HG03432 (cell line): ENCODE results near the gene ALDH1L1.
A peak's percentile ranks its signal among the peaks of the same experiment; 100 is the strongest.

Experiments
- ATAC-seq: cut with Tn5 transposase; IDR thresholded peaks from one replicate; pipeline ENCODE4 v1.9.1; 2021; ENCODE audit warnings: mild to moderate bottlenecking, moderate library complexity; ENCODE audit not compliant: unreplicated experiment

The ALDH1L1 gene

DNA sequence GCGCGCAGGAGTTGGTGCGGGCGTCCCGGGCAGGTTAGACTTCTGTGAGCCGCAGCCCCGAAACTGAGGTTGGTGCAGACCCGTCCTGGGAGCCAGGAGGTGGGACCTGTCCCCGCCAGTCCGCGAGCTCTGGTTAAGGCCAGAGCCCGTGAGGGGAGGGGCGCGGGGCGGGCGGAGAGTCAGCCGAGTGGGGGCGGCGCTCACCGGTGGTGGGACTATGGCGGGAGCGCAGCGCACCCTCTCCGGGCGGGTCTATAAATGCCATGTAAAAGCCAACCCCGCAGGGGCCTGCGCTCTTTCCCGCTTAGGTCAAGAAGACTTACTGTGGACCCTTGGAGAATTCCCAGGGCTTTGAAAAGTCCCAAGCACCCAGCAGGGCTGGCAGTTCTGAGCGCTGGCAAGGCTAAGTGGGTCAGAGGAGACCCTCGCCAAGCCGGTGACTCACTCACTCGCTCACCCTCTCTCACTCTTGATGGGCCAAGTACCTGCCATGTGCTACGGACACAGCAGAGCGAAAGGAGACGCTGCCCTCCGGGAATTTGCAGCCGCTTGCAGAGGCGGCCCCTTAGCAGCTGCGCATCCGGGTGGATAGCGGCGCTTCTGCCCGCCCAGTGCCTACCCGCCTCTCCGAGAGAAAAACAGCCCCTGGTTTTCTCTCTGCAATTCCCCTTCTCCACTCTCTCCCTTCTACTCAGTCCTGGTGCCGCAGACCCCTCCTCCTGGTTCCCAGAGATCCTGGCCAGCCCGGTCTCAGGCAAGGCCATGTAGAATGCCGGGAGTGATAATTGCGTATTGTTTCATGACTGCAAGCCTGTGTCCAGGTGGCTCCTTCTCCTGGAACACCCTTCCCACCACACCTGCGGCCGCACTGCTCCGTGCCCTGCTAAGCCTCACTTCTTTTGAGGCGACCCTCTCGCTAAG lies at the start of gene ALDH1L1:
TSS of gene ALDH1L1 (minus strand) at position 110 of the 921 bp plus-strand sequence. CDS start 19,607 bp downstream, outside the sequence.
- ATAC-seq = no peak

DNA sequence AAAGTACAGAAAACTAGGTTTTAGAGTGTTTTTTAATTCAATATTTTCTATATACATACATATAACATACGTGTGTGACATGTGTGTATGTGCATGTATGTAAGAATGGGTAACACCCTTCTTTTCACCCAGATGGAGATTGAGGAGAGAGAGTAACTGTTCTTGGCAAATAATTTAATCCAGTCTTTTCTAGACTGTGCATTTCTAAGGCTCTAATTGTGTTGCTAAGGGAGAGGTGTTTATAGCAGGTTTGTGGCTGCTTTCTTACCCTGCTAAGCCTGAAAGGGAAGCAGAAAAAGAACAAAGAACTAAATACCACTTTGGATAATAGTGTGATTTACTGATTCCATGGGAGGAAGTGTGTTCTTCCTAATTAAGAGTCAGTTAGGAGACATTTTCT lies 46.0 kb upstream of the ALDH1L1 start:
- no peak for ATAC-seq

DNA sequence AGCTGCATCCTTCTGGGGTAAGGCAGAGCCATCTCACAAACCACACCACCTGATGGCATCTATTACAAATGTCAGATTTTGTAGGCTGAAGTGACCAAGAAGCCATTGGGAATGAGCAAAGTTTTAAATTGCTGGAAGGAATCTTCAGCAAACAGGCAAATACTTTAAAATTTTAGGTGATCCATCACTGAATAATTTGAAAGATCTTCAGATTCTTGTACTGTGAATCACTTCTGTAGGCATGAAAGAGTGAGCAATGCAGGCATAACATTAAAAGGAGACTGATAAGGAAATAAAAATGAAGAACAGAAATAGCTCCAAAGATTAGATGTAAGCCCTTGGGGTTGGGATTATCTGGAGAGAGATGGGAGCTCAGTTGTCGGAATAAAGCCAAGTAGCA lies 36.0 kb upstream of the ALDH1L1 start:
- ATAC-seq = no peak

DNA sequence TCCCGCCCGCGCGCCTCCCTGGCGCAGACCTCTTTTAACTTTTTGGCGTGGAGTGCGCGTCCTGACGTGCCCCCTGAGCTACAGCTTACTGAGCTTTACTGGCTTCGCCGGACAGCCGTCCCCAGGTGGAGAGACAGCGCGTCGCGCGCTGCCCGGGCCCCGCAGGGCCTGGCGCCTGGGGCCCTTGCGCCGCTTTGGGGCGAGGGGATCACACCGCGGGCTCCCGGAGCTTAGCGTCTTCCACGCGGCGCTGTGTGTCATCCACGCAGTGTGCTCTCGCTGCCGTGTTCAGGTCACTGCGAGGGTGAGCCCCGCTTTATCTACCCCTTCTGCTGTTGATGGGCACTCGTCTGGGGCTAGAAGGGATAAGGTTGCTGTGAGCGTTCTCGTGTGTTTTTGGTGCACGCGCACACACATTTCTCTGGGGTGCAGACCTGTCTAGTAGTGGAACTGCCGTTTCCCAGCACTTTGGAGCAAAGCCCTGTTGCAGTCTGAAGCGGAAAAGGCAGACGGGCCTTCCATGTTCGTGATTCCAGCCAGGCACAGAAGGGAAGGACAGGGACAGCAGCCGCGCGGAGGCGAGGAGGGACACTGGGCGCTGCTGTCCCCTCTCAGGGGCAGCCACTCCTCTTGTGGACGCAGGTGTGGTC lies 33.1 kb upstream of the ALDH1L1 start:
- ATAC-seq = no peak

DNA sequence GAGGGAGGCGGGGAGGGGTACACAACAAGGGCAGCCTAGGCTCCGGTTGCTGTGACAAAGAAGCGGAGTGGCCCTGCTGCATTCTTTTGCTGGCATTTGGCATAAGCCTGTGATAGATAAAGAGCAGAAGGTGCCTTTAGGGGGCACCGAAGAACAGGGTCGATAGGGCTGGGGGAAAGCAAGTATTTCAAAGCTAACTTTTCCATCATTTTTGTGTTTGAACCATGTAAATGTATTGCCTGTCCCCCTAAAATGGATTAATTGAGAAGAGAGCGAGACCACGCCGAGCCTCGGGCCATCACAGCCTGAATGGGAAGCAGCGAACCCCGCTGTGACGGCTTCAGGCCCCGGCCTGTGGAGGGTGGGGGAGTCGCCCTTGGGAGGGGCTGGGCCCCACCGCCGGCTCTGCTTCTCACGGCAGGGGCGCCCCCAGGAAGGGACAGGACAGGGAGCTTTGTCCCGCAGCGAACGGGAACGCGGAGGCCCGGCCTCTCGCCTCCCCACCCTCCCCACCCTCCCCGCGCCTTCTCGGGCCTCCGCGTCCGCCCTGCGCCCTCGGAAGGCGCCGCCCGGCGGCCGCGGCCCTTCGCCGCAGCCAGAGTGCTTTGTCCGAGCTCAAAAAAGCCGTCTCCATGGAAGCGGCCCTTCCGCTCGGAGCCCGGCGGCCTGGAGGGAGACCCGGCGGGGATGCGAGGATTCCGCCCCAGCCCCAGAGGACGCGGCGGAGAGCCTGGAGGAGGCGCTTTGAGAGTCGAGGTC lies 32.4 kb upstream of the ALDH1L1 start:
- no peak for ATAC-seq

DNA sequence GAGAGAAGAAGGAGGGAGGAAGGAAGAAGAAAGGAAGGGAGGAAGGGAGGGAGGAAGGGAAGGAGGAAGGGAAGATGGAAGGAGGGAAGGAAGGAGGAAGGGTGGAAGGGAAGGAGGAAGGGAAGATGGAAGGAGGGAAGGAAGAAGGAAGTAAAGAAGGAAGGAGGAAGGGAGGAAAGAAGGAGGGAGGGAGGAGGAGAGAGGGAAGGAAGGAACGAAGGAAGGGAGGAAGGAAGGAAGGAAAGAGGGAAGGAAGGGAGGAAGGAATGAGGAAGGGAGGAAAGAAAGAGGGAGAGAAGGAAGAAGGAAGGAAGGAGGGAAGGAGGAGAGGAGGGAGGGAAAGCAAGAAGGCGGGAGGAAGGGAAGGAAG lies 31.8 kb upstream of the ALDH1L1 start:
- no peak for ATAC-seq

DNA sequence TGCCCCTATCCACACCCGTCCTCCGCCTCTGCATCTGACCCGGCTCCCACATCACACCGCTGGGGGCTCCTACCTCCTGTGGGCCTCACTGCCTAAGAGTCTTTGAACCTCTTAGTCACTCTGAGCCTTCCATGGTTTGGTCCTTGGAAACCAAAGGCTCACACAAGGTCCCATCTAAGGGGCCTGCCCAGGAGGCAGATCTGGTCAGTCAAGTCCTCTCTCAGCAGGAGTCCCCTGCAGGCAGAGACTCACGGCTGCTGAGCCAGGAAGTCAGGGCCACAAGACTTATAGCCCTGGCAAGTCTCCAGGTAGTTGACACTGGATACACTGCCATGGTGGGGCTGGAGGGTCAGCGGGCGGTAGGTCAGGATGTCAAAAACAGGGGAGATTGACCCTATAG lies 31.2 kb upstream of the ALDH1L1 start:
- ATAC-seq = no peak

DNA sequence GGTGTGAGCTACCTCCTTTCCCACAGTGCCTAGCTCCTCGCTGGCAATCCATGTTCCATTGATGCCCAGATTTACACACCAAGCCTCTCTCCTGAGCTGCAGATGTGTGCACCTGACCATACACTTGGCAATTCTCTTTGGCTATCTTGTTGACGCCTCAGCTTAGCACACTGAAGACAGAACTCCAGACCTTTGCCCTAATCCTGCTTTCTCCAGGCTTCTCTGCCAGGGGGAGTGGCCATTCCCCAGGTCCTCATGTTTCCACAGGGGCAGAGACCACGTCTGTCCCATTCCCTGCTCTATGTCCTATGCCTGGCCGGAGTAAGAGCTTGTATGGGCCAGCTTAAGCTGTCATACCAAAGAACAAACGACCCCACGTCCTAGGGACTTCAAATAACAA lies 30.2 kb upstream of the ALDH1L1 start:
- no peak for ATAC-seq

DNA sequence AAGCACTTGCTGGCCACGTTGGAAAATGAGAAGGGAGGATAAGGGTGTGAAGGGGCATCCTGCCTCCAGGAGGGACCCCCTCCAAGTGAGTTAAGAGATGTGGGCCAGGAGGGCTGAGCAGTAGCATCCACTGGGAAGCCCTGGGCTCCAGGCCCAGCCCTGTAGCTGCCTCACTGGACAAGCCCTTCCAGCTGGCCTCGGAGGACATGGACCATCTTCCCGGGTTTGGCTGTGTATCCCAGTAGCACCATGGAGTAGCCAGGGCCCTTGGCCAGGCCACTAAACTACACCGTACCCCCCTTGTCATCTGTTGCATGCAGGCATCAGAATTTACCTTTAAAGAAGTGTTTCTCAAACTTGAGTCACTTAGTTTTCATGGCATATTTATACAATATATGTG lies 29.4 kb upstream of the ALDH1L1 start:
- no peak for ATAC-seq

DNA sequence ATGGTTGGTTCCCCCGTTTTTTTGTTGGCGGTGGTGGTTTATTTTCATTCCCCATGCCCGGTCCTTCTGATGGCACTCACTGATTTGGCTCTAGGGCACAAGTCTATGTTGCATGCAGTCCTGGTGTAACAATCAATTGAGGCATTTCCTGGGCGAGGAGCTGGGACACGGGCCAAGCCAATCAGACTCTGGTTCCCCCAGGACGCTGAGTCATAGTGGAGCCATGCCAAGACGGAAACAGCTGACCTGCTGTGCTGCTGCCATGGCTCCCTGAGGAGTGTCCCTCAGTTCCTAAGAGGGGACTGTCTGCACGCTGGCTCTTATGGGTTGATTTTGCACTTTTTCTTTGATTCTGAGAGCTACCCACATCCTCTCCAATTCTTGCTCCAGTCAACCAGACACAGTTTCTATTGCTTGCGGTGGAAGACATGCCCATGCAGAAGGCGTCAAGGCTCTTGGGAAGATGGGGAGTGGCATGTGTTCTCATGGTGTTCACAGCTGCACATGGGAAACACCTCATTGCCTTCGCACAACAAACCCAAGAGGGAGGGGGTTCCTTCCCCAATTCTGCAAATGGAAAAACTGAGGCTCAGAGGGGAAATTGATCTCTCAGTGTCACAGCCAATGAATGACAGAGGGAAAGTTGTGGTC lies 28.3 kb upstream of the ALDH1L1 start:
- no peak for ATAC-seq

DNA sequence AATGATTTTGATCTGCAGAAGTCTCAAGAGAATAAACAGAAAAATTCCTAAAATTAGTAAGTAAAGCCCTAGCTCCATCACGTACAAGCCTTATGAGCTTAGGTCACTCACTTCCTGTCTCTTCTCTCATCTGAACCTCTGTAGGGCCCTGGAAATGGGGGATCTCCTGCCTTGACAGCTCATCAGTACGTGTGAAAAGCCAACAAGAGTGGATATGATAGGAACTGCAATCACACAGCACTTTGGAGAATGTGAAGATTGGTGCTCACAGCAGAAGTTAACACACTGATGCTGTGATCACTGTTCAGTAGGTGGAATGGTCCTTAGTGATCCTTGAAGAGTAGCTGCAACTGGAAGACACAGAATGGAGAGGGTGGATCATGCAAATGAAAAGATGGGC lies 27.8 kb upstream of the ALDH1L1 start:
- ATAC-seq = no peak

DNA sequence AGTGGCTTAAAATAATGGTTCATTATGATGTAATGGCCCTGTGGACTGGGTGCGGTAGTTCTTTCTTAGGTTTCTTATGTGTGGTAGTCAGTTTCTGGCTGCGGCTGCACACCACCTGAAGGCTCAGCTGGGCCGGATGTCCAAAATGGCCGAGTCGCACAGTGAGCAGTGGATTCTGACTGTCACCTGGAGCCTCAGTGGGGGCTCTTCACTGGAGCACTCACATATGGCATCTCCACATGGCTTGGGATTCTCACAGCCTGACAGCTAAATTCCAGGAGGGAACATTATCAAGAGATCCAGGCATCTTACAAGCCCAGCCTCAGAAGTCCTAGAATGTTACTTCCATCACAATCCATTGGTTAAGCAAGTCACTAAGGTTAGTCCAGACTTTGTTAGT lies 26.8 kb upstream of the ALDH1L1 start:
- no peak for ATAC-seq

DNA sequence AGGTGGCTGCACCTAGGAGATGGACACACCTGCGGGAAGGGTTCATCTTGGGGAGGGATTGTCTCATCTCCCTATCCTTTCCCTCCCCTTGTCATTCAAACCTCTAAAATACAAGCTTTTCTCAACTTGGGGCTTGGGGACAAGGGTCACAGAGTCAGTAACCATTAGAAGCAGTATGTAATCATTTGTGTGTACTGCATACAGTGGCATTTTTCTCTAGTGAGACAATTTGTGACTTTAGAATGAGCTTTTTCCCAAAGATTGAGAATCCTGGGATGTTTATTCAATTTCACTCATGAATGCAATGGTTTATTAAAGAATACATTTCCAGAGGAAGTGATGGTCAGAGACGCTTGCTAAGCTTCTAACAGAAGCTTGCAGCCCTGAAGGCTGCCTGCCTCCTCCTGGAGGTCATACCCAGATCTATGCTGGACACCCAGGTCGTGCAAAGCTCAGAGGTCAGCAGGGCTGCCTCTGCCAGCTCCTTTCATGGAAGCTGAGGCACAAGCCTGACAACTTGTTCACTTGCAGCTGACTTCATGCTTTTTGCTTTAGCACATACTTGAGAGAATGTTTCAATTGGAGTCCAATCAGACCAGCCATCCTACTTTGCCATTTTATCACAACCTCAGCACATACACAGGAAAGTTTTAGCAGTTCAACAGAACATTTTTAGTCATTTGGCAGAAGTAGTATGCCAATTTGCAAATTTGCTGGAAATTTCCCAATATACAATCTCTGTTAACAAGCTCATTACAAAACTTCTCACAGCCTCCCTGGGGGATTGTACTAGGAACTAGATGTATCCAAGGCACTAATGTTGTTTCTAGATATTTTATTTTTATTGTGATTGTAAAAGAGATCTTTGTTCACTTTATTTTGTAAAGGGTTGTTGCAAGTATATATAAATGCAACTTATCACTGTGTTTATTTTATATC lies 25.6 kb upstream of the ALDH1L1 start:
- no peak for ATAC-seq

DNA sequence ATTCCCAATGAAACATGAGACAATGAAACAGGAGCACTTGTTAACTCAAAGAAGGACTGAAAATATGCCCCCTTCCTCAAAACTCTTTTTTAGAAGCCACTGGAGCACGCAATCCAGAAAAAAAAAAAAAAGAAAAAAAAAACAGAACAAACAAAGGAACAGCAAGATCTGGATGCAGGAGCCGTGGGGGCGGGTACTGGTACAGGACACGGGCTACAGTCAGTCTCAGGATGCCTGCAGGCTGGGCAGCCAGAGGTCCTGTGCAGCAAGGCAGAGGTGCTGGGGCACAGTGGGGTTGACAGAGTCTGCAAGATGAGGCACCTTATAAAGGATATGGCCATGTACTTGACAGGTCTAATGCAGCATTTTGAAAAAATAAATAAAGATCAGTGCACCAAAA lies 22.3 kb upstream of the ALDH1L1 start:
- no peak for ATAC-seq

DNA sequence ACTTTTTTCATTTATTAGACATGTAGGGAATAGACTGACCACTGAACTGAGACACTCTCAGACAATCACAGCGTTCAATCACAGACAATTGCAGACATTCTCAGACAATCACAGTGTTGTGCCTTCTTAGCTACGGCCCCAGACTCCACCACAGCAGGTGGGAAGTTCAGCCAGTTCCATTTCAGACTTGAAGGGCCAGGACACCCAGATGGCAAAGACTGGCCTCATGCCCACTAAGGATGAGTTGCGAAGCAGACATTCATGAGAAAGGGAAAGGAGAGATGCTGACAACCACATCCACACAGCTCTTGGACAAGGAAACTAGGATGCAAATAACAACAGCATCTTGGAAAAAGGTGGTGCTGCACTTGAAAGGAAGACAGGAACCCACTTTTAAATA lies 21.9 kb upstream of the ALDH1L1 start:
- no peak for ATAC-seq

DNA sequence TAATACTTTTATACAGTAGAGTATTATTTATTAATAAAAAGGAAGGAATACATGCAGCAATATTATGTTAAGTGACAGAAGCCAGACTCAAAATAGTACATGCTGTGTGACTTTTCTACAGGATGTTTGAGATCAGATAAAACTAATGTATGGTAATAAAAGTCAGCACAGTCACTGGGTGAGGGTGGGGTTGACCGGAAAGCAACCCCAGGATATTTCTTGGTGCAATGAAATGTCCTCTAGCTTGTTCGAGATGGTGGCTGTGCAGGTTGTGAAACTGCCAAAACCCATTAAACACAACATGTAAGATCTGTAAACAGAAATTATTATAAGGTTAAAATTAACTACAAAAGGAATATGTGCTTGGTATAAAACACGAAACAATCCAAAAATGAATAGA lies 20.8 kb upstream of the ALDH1L1 start:
- ATAC-seq = no peak

DNA sequence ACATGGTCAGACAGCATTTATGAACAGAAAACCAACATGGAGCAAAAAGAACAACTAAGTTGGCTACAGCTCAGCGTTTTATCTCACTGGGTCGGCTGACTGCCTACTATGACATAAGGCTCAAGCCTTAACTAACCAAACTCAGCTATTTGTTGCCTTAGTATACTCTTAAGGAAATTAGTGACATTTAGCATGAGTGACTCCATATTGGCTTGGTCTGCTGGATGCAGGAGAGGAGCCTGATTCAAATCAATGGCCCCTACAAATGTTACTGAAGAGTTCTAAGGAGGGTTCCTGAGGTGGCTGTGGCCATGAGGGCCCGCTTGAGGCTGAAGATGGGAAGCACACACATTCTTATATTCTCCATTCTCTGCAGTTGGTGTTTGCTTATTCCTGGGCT lies 20.1 kb upstream of the ALDH1L1 start:
- ATAC-seq = no peak

DNA sequence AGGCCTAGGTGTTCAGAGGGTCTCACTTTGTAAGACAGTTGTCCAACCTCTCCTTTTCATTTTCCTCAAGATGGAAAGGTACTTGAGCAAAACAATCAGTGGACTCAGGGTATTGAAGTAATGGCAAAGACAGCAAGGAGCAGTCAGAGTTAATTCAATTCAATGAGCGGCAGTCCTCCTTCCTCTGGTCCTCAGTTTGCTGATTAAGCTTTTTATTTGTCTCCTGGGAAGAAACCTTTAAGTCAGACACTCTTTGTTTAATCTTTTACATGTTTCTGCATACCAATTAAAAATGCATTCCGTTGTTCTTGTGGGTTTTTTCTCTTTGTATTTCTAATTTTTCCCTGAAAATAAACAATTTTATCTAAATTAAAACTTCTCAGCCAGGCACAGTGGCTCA lies 18.9 kb upstream of the ALDH1L1 start:
- ATAC-seq = no peak

DNA sequence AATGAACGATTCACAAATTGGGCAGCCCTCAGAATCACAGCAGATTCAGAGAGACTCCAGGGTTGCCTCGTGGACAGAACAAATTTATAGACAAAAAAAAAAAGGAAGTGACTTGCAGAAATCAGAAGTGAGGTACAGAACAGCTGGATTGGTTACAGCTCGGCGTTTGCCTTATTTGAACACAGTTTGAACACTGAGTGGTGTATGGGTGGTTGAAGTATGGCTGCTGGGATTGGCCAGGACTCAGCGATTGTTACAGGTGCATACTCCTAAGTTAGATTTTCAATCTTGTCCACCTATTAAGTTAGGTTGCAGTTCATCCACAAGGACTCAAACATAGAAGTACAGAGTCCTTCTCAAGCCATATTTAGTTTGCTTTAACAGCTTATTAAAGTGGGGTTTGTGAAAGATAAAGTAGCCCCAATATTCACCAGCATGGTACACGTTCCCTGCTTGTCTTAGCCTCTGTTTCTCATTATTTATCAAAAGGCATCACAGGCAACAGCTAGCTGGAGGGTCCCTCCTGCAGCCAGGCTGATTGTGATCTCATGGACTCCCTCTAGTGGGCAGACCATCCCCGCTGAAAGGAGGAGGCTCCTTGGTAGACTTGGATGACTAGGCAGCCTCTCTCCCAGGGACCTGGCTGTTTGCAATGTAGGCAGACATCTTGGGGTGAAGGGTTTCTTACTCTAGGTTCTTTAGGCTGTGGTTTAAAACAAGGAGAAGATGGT lies 17.6 kb upstream of the ALDH1L1 start:
- peak; percentile 53 for ATAC-seq
